Right lobe of liver (tissue), 4 donors: ENCODE data around the gene SPEF2.

Experiments
- POLR2A ChIP-seq: fragments of 450-650 bp; IDR thresholded peaks from one replicate; pipeline ENCODE4 v1.6.1; 2017; ENCODE audit warnings: antibody characterized with exemption, mild to moderate bottlenecking
- TF ChIP-seq, protein P1 (sequence below), 4 donors: fragments of 200-600 bp in 3 of 4; fragments of 450-650 bp in 1 of 4; IDR thresholded peaks; one replicate each; pipeline versions ENCODE4 v1.5.1 to v1.8.0; 2016 to 2022; ENCODE audit warnings: antibody characterized with exemption in 4 of 4, mild to moderate bottlenecking in 2 of 4
- donor health status: DM: no; HTN: no; CAD: no.
- donor health status: DM: no; HTN: no; CAD: no.
- donor health status: DM: no; HTN: yes; CAD: no.

DNA sequence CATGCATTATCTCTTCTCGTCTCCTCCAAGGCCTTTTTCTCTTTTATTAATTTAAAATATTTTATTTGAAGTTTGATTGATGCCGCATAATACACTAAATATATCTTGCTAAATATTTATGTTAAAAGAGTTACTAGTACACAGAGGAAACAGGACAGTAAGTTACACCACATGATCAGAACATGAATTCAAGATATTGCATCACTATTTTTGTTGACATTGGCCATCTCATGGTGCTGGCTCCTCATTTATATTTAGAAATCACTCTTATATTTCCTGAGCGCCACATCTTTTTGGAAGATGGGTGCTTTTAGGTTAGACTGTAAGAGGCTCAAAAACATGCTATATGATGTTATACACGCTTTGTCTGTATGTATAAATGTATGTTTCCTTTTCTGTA is 23.0 kb downstream of the SPEF2 start:
- TF ChIP-seq, protein P1, sequence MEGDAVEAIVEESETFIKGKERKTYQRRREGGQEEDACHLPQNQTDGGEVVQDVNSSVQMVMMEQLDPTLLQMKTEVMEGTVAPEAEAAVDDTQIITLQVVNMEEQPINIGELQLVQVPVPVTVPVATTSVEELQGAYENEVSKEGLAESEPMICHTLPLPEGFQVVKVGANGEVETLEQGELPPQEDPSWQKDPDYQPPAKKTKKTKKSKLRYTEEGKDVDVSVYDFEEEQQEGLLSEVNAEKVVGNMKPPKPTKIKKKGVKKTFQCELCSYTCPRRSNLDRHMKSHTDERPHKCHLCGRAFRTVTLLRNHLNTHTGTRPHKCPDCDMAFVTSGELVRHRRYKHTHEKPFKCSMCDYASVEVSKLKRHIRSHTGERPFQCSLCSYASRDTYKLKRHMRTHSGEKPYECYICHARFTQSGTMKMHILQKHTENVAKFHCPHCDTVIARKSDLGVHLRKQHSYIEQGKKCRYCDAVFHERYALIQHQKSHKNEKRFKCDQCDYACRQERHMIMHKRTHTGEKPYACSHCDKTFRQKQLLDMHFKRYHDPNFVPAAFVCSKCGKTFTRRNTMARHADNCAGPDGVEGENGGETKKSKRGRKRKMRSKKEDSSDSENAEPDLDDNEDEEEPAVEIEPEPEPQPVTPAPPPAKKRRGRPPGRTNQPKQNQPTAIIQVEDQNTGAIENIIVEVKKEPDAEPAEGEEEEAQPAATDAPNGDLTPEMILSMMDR (IDR thresholded peaks at IDR 0.05): no peak
- TF ChIP-seq POLR2A: no peak
